Adrenal gland (tissue), 12 donors: ENCODE data around the gene PI4KA. TPM values are rescaled to one million over a fixed set of nuclear protein-coding genes. Genes with fewer than 3 reads are reported as not detected.

ENCODE experiments used
- DNase-seq, 7 donors: peaks; one replicate each; pipeline ENCODE4 v3.0.0-alpha.2; 2019 to 2020
- H3K27ac ChIP-seq, 5 donors: fragments of 200-600 bp; sonication (generic) in 4 of 5; 1 replicate in 3 of 5; 2 replicates in 2 of 5; pipeline versions ENCODE4 v1.5.1 to v1.8.0; 2016 to 2020; ENCODE audit warnings: mild to moderate bottlenecking in 1 of 5
- H3K27me3 ChIP-seq: fragments of 200-600 bp; 2 replicates; pipeline ENCODE4 v1.8.0; 2021
- H3K36me3 ChIP-seq, 2 donors: fragments of 200-600 bp; replicated peaks in 1 of 2; 1 replicate in 1 of 2; 2 replicates in 1 of 2; pipeline versions ENCODE4 v1.5.1 to v1.8.0; 2018 to 2022
- H3K4me1 ChIP-seq, 2 donors: fragments of 200-600 bp; replicated peaks in 1 of 2; 1 replicate in 1 of 2; 2 replicates in 1 of 2; pipeline versions ENCODE4 v1.5.1 to v1.8.0; 2018 to 2021
- H3K4me3 ChIP-seq, 4 donors: fragments of 200-600 bp; sonication (generic) in 3 of 4; one replicate each; pipeline ENCODE4 v1.5.1; 2016 to 2018
- H3K9me3 ChIP-seq, 3 donors: fragments of 200-600 bp; sonication (generic) in 1 of 3; replicated peaks in 1 of 3; 1 replicate in 2 of 3; 2 replicates in 1 of 3; pipeline versions ENCODE4 v1.5.1 to v1.8.0; 2016 to 2021
- POLR2A ChIP-seq, 2 donors: fragments of 450-650 bp; IDR thresholded peaks; one replicate each; pipeline ENCODE4 v1.6.1; 2017; ENCODE audit warnings: antibody characterized with exemption in 2 of 2, mild to moderate bottlenecking in 2 of 2, moderate library complexity in 1 of 2
- WGBS, 4 donors: extraction: QIAGEN DNeasy Blood & Tissue Kit in 2 of 4; methylation state at CpG; one replicate each; pipeline versions ENCODE4 v1.1.5 to v1.1.7; 2013 to 2017; 5-methylcytosine and 5-hydroxymethylcytosine counted together
- intact Hi-C, 2 donors: fragments of 100-400 bp; cut with DNase I; formaldehyde crosslinking; loops; one replicate each; pipeline versions ENCODE4 v1.14.1 to v1.15.0; 2022 to 2023
- polyA plus RNA-seq, 3 donors: library from polyadenylated mRNA; stranded (reverse); fragments of 200-250 nt in 2 of 3; fragments of 350-450 nt in 1 of 3; fragmentation: Illumina TruSeq in 1 of 3; extraction: RNeasy Lipid Tissue Mini Kit (QIAGEN cat#74804) in 1 of 3; gene quantifications; one replicate each; pipeline ENCODE4 v1.2.3, GENCODE V29; 2013 to 2014
- total RNA-seq, 9 donors: library from RNA; depleted of rRNA in 4 of 9; stranded (reverse); fragments of >200 nt in 4 of 9; fragments of 120-200 nt in 1 of 9; fragmentation: NEBNext Ultra II Directional in 1 of 9; extraction: Animal tissue kit (Norgen Biotek cat#: 25700) in 1 of 9; gene quantifications; one replicate each; pipeline versions ENCODE4 v1.1.0 to v1.2.4, GENCODE V29; 2013 to 2023
- TF ChIP-seq, protein P1 (sequence below), 6 experiments: fragments of 450-650 bp in 4 of 6; fragments of 200-600 bp in 2 of 6; sonication (generic) in 1 of 6; IDR thresholded peaks; 1 replicate in 5 of 6; 2 replicates in 1 of 6; pipeline versions ENCODE4 v1.5.1 to v1.8.0; 2016 to 2021; ENCODE audit warnings: antibody characterized with exemption in 6 of 6, mild to moderate bottlenecking in 2 of 6, moderate library complexity in 1 of 6
- donor health status: healthy with polysubstance abuse.
- donor health status: Bipolar disorder and iron deficiency.
- donor health status: DM: yes; HTN: yes; CAD: no.
- donor health status: DM: no; HTN: no; CAD: no.
- donor health status: DM: no; HTN: no; CAD: no.
- donor health status: DM: yes; HTN: yes; CAD: no.

PI4KA gene
- total and polyA plus RNA-seq, 12 donors, result 36.4 to 134 (median 85.6) TPM

DNA sequence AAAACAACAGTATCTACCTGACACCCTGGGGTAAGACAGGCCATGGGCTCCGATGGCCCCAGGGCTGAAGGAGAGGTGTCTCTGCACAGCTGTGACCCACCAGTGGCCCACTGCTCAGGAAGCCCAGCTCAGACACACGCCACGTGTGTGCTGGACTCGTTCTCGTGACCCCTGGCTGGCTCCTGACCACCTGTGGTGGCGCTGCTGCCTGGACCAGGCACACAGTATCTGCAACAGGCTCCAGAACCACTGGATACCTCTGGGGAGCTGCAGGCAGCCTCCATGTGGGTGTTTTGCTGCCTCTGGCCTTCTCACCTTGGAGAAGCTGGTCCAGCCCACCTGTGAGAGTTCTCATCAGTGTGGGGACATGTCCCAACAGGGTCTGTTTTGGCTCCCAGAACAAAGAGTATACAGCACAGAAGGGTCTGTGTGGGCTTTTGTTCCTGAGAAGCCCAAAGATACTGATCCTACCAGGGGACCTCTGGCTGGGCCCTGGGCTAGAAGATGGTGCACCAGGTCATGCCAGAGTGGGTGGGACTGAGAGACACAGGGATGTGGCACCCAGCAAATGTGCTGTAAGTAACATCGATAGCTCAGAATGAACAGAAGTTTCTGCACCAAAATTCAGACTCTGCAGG lies 106.4 kb downstream of the PI4KA start:
- WGBS, 4 donors, result 93 to 100% (median 95%) methylated on average over 2 to 7 of the region's 7 CpGs
- Histone ChIP-seq H3K4me3 (no peak overlapping the region), H3K27ac (no peak overlapping the region), H3K36me3 (peaks cover 0 to 45% of the 10 kb centered on the region in 2 donors), H3K9me3 (no peaks in the 10 kb centered on the region), H3K4me1 (peaks cover 0 to 10% of the 10 kb centered on the region in 2 donors), H3K27me3 (no peaks in the 10 kb centered on the region)
- intact Hi-C loops, result no loop called here
- TF ChIP-seq POLR2A (IDR thresholded peaks at IDR 0.05), result no peak
- TF ChIP-seq, protein P1, sequence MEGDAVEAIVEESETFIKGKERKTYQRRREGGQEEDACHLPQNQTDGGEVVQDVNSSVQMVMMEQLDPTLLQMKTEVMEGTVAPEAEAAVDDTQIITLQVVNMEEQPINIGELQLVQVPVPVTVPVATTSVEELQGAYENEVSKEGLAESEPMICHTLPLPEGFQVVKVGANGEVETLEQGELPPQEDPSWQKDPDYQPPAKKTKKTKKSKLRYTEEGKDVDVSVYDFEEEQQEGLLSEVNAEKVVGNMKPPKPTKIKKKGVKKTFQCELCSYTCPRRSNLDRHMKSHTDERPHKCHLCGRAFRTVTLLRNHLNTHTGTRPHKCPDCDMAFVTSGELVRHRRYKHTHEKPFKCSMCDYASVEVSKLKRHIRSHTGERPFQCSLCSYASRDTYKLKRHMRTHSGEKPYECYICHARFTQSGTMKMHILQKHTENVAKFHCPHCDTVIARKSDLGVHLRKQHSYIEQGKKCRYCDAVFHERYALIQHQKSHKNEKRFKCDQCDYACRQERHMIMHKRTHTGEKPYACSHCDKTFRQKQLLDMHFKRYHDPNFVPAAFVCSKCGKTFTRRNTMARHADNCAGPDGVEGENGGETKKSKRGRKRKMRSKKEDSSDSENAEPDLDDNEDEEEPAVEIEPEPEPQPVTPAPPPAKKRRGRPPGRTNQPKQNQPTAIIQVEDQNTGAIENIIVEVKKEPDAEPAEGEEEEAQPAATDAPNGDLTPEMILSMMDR (IDR thresholded peaks at IDR 0.05), result no peak
- no peak for DNase-seq

DNA sequence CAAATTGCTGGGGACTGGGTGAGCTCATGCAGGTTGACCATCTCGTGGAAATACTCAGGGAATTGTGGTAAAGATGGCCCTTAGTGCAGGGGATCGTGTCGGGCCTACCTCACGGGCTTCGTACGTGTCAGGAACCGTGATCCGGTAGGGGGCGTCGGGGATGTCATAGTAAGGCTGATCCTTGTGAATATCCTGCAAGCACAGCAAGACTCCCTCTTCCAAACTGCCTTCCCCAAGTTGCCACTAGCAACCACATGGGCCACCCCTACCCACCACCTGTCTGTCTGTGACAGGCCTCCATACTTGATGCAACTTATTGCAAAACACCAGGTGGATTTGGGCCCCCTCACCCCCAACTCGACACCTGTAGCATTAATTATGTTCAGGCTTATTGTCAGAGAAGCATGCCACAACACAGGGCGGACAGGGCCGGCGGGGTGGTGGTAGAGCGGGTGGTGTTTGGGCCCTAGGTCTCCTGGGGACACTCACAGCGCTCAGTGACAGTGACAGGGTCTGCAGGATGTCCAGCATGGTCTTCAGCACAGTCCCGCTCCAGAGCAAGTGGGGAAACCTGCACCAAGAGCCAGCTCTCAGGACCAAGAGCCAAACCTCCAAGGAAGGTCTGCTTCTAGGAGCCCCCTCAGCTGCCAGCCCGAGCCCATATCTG lies 107.3 kb downstream of the PI4KA start:
- Histone ChIP-seq H3K4me3 (no peak overlapping the region), H3K27ac (peak overlapping the region in 1 of 5 donors; percentile 45), H3K4me1 (peaks cover 0 to 10% of the 10 kb centered on the region in 2 donors), H3K36me3 (peaks cover 0 to 53% of the 10 kb centered on the region in 2 donors), H3K9me3 (no peaks in the 10 kb centered on the region), H3K27me3 (no peaks in the 10 kb centered on the region)
- WGBS, 4 donors, result 92 to 96% (median 94%) methylated on average over 12 to 18 of the region's 18 CpGs
- intact Hi-C loops, result no loop called here
- no peak for TF ChIP-seq POLR2A (IDR thresholded peaks at IDR 0.05)
- TF ChIP-seq, protein P1 (IDR thresholded peaks at IDR 0.05), result no peak
- no peak for DNase-seq

DNA sequence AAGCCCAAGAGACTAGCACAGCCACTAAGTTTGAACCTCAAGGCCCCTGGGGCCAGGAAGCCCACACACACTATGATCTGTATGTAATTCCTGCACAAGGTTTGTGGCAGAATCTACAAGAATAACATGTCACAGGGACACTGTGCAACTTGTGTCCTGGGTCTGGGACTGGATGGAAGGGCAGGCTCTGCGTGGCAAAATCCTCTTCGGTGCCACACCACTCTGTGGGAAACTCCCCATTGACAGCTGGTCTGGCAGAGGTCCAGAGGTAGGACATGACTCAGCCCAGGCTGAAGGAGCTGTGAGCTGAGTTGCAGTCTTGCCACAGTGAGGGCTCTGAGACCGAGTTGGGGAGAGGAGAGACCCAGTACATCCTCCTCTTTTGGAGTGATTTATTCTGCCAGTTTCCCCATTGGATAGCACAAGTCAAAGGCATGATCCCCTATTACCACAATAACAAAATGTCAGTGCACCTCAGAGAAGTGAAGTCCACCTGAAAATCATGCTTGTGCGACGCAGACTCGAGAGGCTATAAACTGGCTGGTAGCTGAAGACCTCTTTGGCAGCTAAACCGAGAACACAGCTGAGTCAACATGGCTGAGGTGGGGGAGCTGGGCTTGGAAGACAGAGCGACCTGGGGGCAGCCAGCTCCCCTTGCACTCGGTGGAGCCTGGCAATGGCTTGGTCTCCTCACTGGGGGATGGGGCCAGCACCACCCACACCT lies 108.0 kb downstream of the PI4KA start:
- intact Hi-C loops, result no loop called here
- Histone ChIP-seq H3K36me3 (peaks cover 0 to 57% of the 10 kb centered on the region in 2 donors), H3K4me3 (no peak overlapping the region), H3K9me3 (no peaks in the 10 kb centered on the region), H3K4me1 (peaks cover 0 to 10% of the 10 kb centered on the region in 2 donors), H3K27ac (peak overlapping the region in 1 of 5 donors; percentile 45), H3K27me3 (no peaks in the 10 kb centered on the region)
- TF ChIP-seq, protein P1 (IDR thresholded peaks at IDR 0.05), result no peak
- no peak for TF ChIP-seq POLR2A (IDR thresholded peaks at IDR 0.05)
- WGBS, 4 donors, result 60 to 71% (median 66%) methylated on average over 7 to 9 of the region's 9 CpGs
- DNase-seq, result peak; percentile 74 to 89 (median 87)

DNA sequence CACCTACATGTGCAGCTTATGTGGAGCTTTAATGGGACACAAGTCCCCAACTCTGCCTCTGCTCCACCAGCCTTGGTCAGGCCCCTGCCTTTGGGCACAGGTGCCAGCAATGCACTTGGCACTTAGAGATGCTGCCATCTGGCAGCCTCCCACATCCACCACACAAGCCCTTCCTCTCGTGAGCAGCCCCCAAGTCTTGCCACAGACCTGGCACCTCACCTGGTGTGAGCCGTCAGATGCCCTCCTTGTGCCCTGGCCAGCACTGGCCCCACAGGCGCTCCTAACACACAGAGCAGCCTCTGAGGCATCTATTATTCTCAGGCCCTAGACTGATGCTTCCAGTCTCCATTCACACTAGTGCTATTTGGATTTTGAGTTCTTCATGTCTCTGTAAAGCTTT lies 109.2 kb downstream of the PI4KA start:
- Histone ChIP-seq H3K36me3 (peaks cover 0 to 69% of the 10 kb centered on the region in 2 donors), H3K27me3 (no peaks in the 10 kb centered on the region), H3K9me3 (no peaks in the 10 kb centered on the region), H3K4me3 (no peak overlapping the region), H3K27ac (no peak overlapping the region), H3K4me1 (peaks cover 0 to 10% of the 10 kb centered on the region in 2 donors)
- 86 to 94% (median 90%) methylated on average over 2 to 3 of the region's 3 CpGs for WGBS, 4 donors
- intact Hi-C loops, result no loop called here
- DNase-seq, result no peak
- no peak for TF ChIP-seq POLR2A (IDR thresholded peaks at IDR 0.05)
- TF ChIP-seq, protein P1 (IDR thresholded peaks at IDR 0.05), result no peak
